Measurements from ENCODE around the gene RNF7. TPM values are rescaled to one million over a fixed set of nuclear protein-coding genes. Genes with fewer than 3 reads are reported as not detected.

RNF7 gene
- total and polyA plus RNA-seq, 9 of the 15 experiments (the other 6 are each of a cell fraction or from before 2014, with no cell fraction given): 38.8 to 133 (median 80.5) TPM

DNA sequence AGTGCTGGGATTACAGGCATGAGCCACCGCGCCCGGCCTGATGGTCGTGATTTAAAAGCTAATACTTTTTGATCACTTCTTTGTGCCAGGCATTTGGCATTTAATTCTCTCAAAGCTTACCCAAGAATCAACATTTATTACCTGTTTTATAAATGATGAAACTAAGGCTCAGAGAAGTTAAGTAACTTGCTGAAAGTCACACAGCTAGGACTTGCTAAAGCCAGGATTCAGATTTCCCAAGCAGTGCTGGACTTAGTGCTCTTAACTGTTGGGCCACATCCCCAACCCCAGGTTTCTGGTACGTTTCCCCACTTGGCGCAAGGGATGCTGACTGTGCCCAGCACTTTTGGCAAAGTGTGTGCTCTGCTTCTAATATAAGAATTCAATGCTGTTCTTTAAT lies 35.6 kb downstream of the RNF7 start (continued):
- TF ChIP-seq KDM1A (IDR thresholded peaks at IDR 0.05): peak; percentile 27 to 38; a peak in 1 of 4 replicates
- TF ChIP-seq ADNP (tag; IDR thresholded peaks at IDR 0.05): peak; percentile 73
- peak; percentile 95 for TF ChIP-seq RBM25 (IDR thresholded peaks at IDR 0.05; ENCODE audit: low read depth, low read length, severe bottlenecking)
- TF ChIP-seq CHD7 (IDR thresholded peaks at IDR 0.05; ENCODE audit: low read depth, low read length): no peak
- TF ChIP-seq ZFP36 (IDR thresholded peaks at IDR 0.05; ENCODE audit: low read depth, low read length, partially characterized antibody): peak; percentile 79

Data from K562 (cell line).